Adrenal gland (tissue), 19 donors: ENCODE measurements around the gene GNPNAT1. TPM values are rescaled to one million over a fixed set of nuclear protein-coding genes. Genes with fewer than 3 reads are reported as not detected.

Experiments
- DNase-seq, 7 donors: peaks; one replicate each; pipeline ENCODE4 v3.0.0-alpha.2; 2019 to 2020
- H3K27ac ChIP-seq, 5 donors: fragments of 200-600 bp; sonication (generic) in 4 of 5; 1 replicate in 3 of 5; 2 replicates in 2 of 5; pipeline versions ENCODE4 v1.5.1 to v1.8.0; 2016 to 2020; ENCODE audit warnings: mild to moderate bottlenecking in 1 of 5
- H3K27me3 ChIP-seq: fragments of 200-600 bp; 2 replicates; pipeline ENCODE4 v1.8.0; 2021
- H3K36me3 ChIP-seq, 2 donors: fragments of 200-600 bp; replicated peaks in 1 of 2; 1 replicate in 1 of 2; 2 replicates in 1 of 2; pipeline versions ENCODE4 v1.5.1 to v1.8.0; 2018 to 2022
- H3K4me1 ChIP-seq, 2 donors: fragments of 200-600 bp; replicated peaks in 1 of 2; 1 replicate in 1 of 2; 2 replicates in 1 of 2; pipeline versions ENCODE4 v1.5.1 to v1.8.0; 2018 to 2021
- H3K4me3 ChIP-seq, 4 donors: fragments of 200-600 bp; sonication (generic) in 3 of 4; one replicate each; pipeline ENCODE4 v1.5.1; 2016 to 2018
- H3K9me3 ChIP-seq, 3 donors: fragments of 200-600 bp; sonication (generic) in 1 of 3; replicated peaks in 1 of 3; 1 replicate in 2 of 3; 2 replicates in 1 of 3; pipeline versions ENCODE4 v1.5.1 to v1.8.0; 2016 to 2021
- CTCF ChIP-seq, 6 experiments: fragments of 450-650 bp in 4 of 6; fragments of 200-600 bp in 2 of 6; sonication (generic) in 1 of 6; IDR thresholded peaks; 1 replicate in 5 of 6; 2 replicates in 1 of 6; pipeline versions ENCODE4 v1.5.1 to v1.8.0; 2016 to 2021; ENCODE audit warnings: antibody characterized with exemption in 6 of 6, mild to moderate bottlenecking in 2 of 6, moderate library complexity in 1 of 6
- POLR2A ChIP-seq, 2 donors: fragments of 450-650 bp; IDR thresholded peaks; one replicate each; pipeline ENCODE4 v1.6.1; 2017; ENCODE audit warnings: antibody characterized with exemption in 2 of 2, mild to moderate bottlenecking in 2 of 2, moderate library complexity in 1 of 2
- WGBS, 4 donors: extraction: QIAGEN DNeasy Blood & Tissue Kit in 2 of 4; methylation state at CpG; one replicate each; pipeline versions ENCODE4 v1.1.5 to v1.1.7; 2013 to 2017; 5-methylcytosine and 5-hydroxymethylcytosine counted together
- intact Hi-C, 2 donors: fragments of 100-400 bp; cut with DNase I; formaldehyde crosslinking; loops; one replicate each; pipeline versions ENCODE4 v1.14.1 to v1.15.0; 2022 to 2023
- long read RNA-seq, 10 donors: library from polyadenylated mRNA in 3 of 10; unstranded in 2 of 10; stranded (forward) in 1 of 10; transcript quantifications; one replicate each; pipeline ENCODE4 v2.0.0 and lab custom pipeline, GENCODE V29; 2021 to 2026
- polyA plus RNA-seq, 3 donors: library from polyadenylated mRNA; stranded (reverse); fragments of 200-250 nt in 2 of 3; fragments of 350-450 nt in 1 of 3; fragmentation: Illumina TruSeq in 1 of 3; extraction: RNeasy Lipid Tissue Mini Kit (QIAGEN cat#74804) in 1 of 3; gene quantifications; one replicate each; pipeline ENCODE4 v1.2.3, GENCODE V29; 2013 to 2014
- total RNA-seq, 9 donors: library from RNA; depleted of rRNA in 4 of 9; stranded (reverse); fragments of >200 nt in 4 of 9; fragments of 120-200 nt in 1 of 9; fragmentation: NEBNext Ultra II Directional in 1 of 9; extraction: Animal tissue kit (Norgen Biotek cat#: 25700) in 1 of 9; gene quantifications; one replicate each; pipeline versions ENCODE4 v1.1.0 to v1.2.4, GENCODE V29; 2013 to 2023
- donor health status: healthy with polysubstance abuse.
- donor health status: Bipolar disorder and iron deficiency.
- donor health status: DM: yes; HTN: yes; CAD: no.
- donor health status: DM: no; HTN: no; CAD: no.
- donor health status: DM: no; HTN: no; CAD: no.
- donor health status: DM: yes; HTN: yes; CAD: no.

GNPNAT1 gene
- total RNA-seq: 10 to 100 TPM in 8 of 9 donors, 1 to 10 TPM in 1; 4.6 to 22.4 (median 14.1) TPM
- 10 to 100 TPM in 1 of 3 donors, 1 to 10 TPM in 2; 5.0 to 30.1 (median 5.3) TPM for polyA plus RNA-seq
- long read RNA-seq, donor 1, transcript GNPNAT1-201 (6 exons, 3,860 nt): major isoform, 8 of 8 reads
- long read RNA-seq, donor 1, partial matches to known transcripts: 0 of 8 reads
- long read RNA-seq, donor 1, other reads (novel, unspliced or antisense): 0 of 8 reads
- long read RNA-seq, donor 2, transcript GNPNAT1-201 (6 exons, 3,860 nt): major isoform, 8 of 9 reads
- long read RNA-seq, donor 2, partial matches to known transcripts: 0 of 9 reads
- long read RNA-seq, donor 2, other reads (novel, unspliced or antisense): 0 of 9 reads
- long read RNA-seq, donor 3, transcript GNPNAT1-201 (6 exons, 3,860 nt): major isoform, 8 of 8 reads
- long read RNA-seq, donor 3, partial matches to known transcripts: 0 of 8 reads
- long read RNA-seq, donor 3, other reads (novel, unspliced or antisense): 0 of 8 reads
- long read RNA-seq, donor 4, transcript GNPNAT1-201 (6 exons, 3,860 nt): major isoform, 5 of 5 reads
- long read RNA-seq, donor 4, partial matches to known transcripts: 0 of 5 reads
- long read RNA-seq, donor 4, other reads (novel, unspliced or antisense): 0 of 5 reads
- long read RNA-seq, donor 5, transcript GNPNAT1-201 (6 exons, 3,860 nt): major isoform, 11 of 15 reads
- long read RNA-seq, donor 5, partial matches to known transcripts: 0 of 15 reads
- long read RNA-seq, donor 5, other reads (novel, unspliced or antisense): 4 of 15 reads
- long read RNA-seq, donor 6, transcript GNPNAT1-201 (6 exons, 3,860 nt): major isoform, 5 of 8 reads
- long read RNA-seq, donor 6, partial matches to known transcripts: 0 of 8 reads
- long read RNA-seq, donor 6, other reads (novel, unspliced or antisense): 3 of 8 reads
- long read RNA-seq, donor 7, partial matches to known transcripts: 0 of 4 reads
- long read RNA-seq, donor 7, other reads (novel, unspliced or antisense): 0 of 4 reads
- long read RNA-seq, donor 8, transcript GNPNAT1-201 (6 exons, 3,860 nt): major isoform, 24 of 24 reads
- long read RNA-seq, donor 8, partial matches to known transcripts: 0 of 24 reads
- long read RNA-seq, donor 8, other reads (novel, unspliced or antisense): 0 of 24 reads
- long read RNA-seq, donor 9, partial matches to known transcripts: 0 of 3 reads
- long read RNA-seq, donor 9, other reads (novel, unspliced or antisense): 0 of 3 reads
- long read RNA-seq, donor 10, partial matches to known transcripts: 0 of 4 reads
- long read RNA-seq, donor 10, other reads (novel, unspliced or antisense): 0 of 4 reads

DNA sequence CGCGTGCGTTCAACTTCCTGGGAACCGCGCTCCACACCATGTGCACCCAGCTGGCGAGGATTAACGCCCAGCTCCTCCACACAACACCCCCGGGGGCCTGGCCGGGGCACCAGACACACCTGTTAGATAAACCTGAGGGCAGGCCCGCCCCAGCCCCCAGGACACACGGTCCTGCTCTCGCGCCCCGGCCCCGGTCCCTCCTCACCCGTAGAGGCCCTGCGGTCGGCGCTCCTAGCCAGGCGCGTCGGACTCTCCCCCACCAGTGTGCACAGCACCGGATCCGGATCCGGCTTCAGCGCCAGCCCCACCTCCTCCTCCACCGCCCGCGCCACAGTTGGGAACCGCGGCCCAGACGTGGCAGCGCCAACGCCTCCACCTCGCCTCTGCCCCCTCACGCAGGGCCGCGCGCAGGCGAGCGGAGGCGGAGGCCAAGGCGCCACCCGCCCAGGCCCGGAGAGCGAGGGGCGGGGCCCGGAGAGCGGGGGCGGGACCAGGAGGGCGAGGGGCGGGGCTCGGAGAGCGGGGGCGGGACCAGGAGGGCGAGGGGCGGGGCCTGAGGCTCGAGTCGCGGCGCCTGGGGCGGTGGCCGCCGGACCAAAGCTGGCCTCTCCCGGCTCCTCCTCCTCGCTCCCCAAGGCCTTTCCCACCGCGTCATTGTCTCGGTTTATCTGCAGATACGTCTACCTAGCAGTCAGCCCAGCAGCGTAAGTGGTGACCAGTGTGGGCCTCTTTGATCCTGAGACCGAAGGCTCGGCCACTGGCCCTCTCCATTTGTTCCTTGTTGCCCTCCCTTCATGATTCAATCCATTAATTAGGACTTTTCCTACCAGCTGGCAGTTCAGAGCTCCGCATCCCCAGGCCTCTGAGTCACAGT, at the start of gene GNPNAT1:
Gene GNPNAT1, minus strand, starts transcription at position 385 of the 874 bp plus-strand sequence. CDS start 6,957 bp downstream, outside the sequence.
- intact Hi-C loops: no loop called here
- TF ChIP-seq POLR2A (IDR thresholded peaks at IDR 0.05) (peak; percentile 39 to 79), CTCF (IDR thresholded peaks at IDR 0.05) (no peak)
- WGBS, 4 donors: 1 to 11% (median 2%) methylated on average over 9 to 74 of the region's 74 CpGs
- no peaks in the 10 kb centered on the region for H3K36me3 ChIP-seq
- H3K27ac ChIP-seq: peak within 1 kb of the TSS; percentile 43 to 94 (median 84)
- peaks cover 4 to 9% of the 10 kb centered on the region in 2 donors for H3K4me1 ChIP-seq
- peak; percentile 87 to 92 (median 90) for DNase-seq
- H3K27me3 ChIP-seq: no peaks in the 10 kb centered on the region
- H3K9me3 ChIP-seq: no peaks in the 10 kb centered on the region
- H3K4me3 ChIP-seq: peak within 1 kb of the TSS in 3 of 4 donors; percentile 55 to 80 (median 70)

- Histone ChIP-seq H3K4me1 (peaks cover 4 to 20% of the 10 kb centered on the region in 2 donors), H3K4me3 (no peak overlapping the region)
- WGBS, 4 donors: 59 to 65% (median 62%) methylated on average over 3 of the region's 3 CpGs
These were observed 49.5 kb upstream of the GNPNAT1 start for GRCh38 chr14:52840877-52841276.

GRCh38 chr14:52837451-52837850, 46.0 kb upstream of the GNPNAT1 start:
- no peak overlapping the region for H3K27ac ChIP-seq
- H3K4me3 ChIP-seq: no peak overlapping the region
- peaks cover 0 to 11% of the 10 kb centered on the region in 2 donors for H3K4me1 ChIP-seq
- no peaks in the 10 kb centered on the region for H3K27me3 ChIP-seq
- TF ChIP-seq POLR2A (IDR thresholded peaks at IDR 0.05) (no peak), CTCF (IDR thresholded peaks at IDR 0.05) (no peak)
- H3K36me3 ChIP-seq: no peaks in the 10 kb centered on the region
- no peak for DNase-seq
- WGBS, 4 donors: 84 to 96% (median 93%) methylated on average over 7 of the region's 7 CpGs
- H3K9me3 ChIP-seq: no peaks in the 10 kb centered on the region
- intact Hi-C loops: no loop called here

More at GRCh38 chr14:52840877-52841276, 49.5 kb upstream of the GNPNAT1 start:
- TF ChIP-seq POLR2A (IDR thresholded peaks at IDR 0.05) (no peak), CTCF (IDR thresholded peaks at IDR 0.05) (no peak)
- Histone ChIP-seq H3K27ac (no peak overlapping the region), H3K36me3 (no peaks in the 10 kb centered on the region), H3K27me3 (no peaks in the 10 kb centered on the region), H3K9me3 (no peaks in the 10 kb centered on the region)
- intact Hi-C loops: no loop called here
- peak; percentile 25 to 63 (median 47) for DNase-seq
